ENCODE results near the gene ZCCHC24.

DNA sequence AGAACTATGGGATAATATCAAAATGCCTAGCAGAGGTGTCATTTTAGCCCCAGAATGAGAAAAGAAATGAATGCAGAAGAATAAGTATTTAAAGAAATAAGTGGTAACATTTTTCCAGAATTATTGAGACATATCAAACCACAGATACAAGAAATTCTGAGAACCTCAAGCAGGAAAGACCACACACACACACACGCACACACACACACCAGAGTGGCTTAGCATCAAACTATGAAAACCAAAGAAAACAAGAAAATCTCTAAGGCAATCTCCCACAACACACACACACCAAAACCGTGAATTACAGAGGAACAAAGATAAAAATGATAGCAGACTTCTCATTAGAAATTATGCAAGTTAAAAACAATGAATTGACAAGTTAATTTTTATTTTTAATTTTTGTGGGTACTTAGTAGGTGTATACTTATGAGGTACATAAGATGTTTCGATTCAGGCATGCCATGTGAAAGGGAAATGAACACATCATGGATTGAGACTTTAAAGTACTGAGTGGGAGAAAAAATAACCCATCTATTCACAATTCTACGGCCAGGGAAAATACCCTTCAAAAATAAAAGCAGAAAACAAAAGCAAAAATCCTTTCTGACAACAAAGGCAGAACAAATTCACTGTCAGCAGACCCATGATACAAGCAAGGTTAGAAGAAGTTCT, 83.6 kb downstream of the ZCCHC24 start:
- TF ChIP-seq CTCF (IDR thresholded peaks at IDR 0.05) (no peak), EP300 (IDR thresholded peaks at IDR 0.05) (no peak), POLR2AphosphoS5 (IDR thresholded peaks at IDR 0.05) (no peak), POLR2A (IDR thresholded peaks at IDR 0.05; ENCODE audit: low read depth) (no peak)

Measured in esophagus muscularis mucosa (tissue), 4 donors.